Calu3 (cell line): ENCODE results near the gene MFN2. TPM values are rescaled to one million over a fixed set of nuclear protein-coding genes. Genes with fewer than 3 reads are reported as not detected.

ENCODE experiments used
- BruUV-seq: library from RNA; stranded (reverse); fragments of 400-500 nt; replicated peaks from 2 replicates; lab custom pipeline; 2021; lab: Mats Ljungman, UMichigan
- CTCF ChIA-PET: fragments of 300-600 bp; sonication (Branson Sonifier 250); formaldehyde crosslinking; loops from one replicate; lab custom pipeline; 2022; ENCODE audit warnings: antibody characterized with exemption; lab: Charles Lee
- DNase-seq: peaks from one replicate; pipeline ENCODE4 v3.0.0; 2022
- H3K27ac Mint-ChIP-seq: one replicate; pipeline ENCODE4 v1.8.0; 2022; ENCODE audit warnings: mixed read lengths; ENCODE audit not compliant: unreplicated experiment
- H3K27me3 Mint-ChIP-seq: one replicate; pipeline ENCODE4 v1.8.0; 2022; ENCODE audit warnings: mixed read lengths; ENCODE audit not compliant: unreplicated experiment
- H3K36me3 Mint-ChIP-seq: one replicate; pipeline ENCODE4 v1.8.0; 2022; ENCODE audit warnings: mild to moderate bottlenecking, moderate library complexity, mixed read lengths; ENCODE audit not compliant: insufficient read depth, unreplicated experiment
- H3K4me1 Mint-ChIP-seq: one replicate; pipeline ENCODE4 v1.8.0; 2022; ENCODE audit warnings: mild to moderate bottlenecking, low read depth, mixed read lengths; ENCODE audit not compliant: unreplicated experiment
- H3K4me3 Mint-ChIP-seq: one replicate; pipeline ENCODE4 v1.8.0; 2022; ENCODE audit warnings: mild to moderate bottlenecking, low read depth, moderate library complexity, mixed read lengths; ENCODE audit not compliant: unreplicated experiment
- H3K9me3 Mint-ChIP-seq: one replicate; pipeline ENCODE4 v1.8.0; 2022; ENCODE audit warnings: low read depth, mixed read lengths; ENCODE audit not compliant: unreplicated experiment
- CTCF ChIP-seq: fragments of 200-600 bp; IDR thresholded peaks from one replicate; pipeline ENCODE4 v1.8.0; 2022; ENCODE audit warnings: antibody characterized with exemption; ENCODE audit not compliant: unreplicated experiment
- intact Hi-C: fragments of 100-400 bp; cut with micrococcal nuclease; formaldehyde crosslinking; loops from one replicate; pipeline ENCODE4 v1.10.0; 2022; ENCODE audit not compliant: unreplicated experiment
- total RNA-seq: library from RNA; stranded (reverse); gene quantifications from 2 replicates; pipeline ENCODE4 v1.2.3, GENCODE V29; 2022

Gene MFN2
- total RNA-seq, 1 experiment from 2014 or later = 61.8 TPM

- no peak overlapping the region for H3K27ac Mint-ChIP-seq
Observed at GRCh38 chr1:11940260-11940921, 39.9 kb upstream of the MFN2 start.

GRCh38 chr1:11942280-11942679, 38.0 kb upstream of the MFN2 start:
- H3K27ac Mint-ChIP-seq = no peak overlapping the region
- peaks cover 21% of the 10 kb centered on the region for H3K36me3 Mint-ChIP-seq
- H3K4me1 Mint-ChIP-seq = no peaks in the 10 kb centered on the region
- BruUV-seq = no TSS peak
- no peaks in the 10 kb centered on the region for H3K27me3 Mint-ChIP-seq
- no peaks in the 10 kb centered on the region for H3K9me3 Mint-ChIP-seq
- intact Hi-C loops = no loop called here
- CTCF ChIA-PET = no interaction called here
- TF ChIP-seq CTCF = no peak
- DNase-seq = no peak
- H3K4me3 Mint-ChIP-seq = no peak overlapping the region

More at GRCh38 chr1:11940260-11940921, 39.9 kb upstream of the MFN2 start:
- Mint-ChIP-seq H3K9me3 (no peaks in the 10 kb centered on the region), H3K36me3 (peaks cover 12% of the 10 kb centered on the region), H3K27me3 (no peaks in the 10 kb centered on the region), H3K4me3 (no peak overlapping the region), H3K4me1 (no peaks in the 10 kb centered on the region)
- no TSS peak for BruUV-seq
- intact Hi-C loops = no loop called here
- CTCF ChIA-PET = no interaction called here
- no peak for DNase-seq
- TF ChIP-seq CTCF = no peak

GRCh38 chr1:11943619-11944018, 36.6 kb upstream of the MFN2 start:
- intact Hi-C loops = no loop called here
- CTCF ChIA-PET = no interaction called here
- no TSS peak for BruUV-seq
- peaks cover 23% of the 10 kb centered on the region for H3K36me3 Mint-ChIP-seq
- H3K9me3 Mint-ChIP-seq = no peaks in the 10 kb centered on the region
- no peak overlapping the region for H3K4me3 Mint-ChIP-seq
- DNase-seq = no peak
- H3K27ac Mint-ChIP-seq = no peak overlapping the region
- no peaks in the 10 kb centered on the region for H3K4me1 Mint-ChIP-seq
- no peak for TF ChIP-seq CTCF
- H3K27me3 Mint-ChIP-seq = no peaks in the 10 kb centered on the region

GRCh38 chr1:11944358-11944931, 35.8 kb upstream of the MFN2 start:
- Mint-ChIP-seq H3K27me3 (no peaks in the 10 kb centered on the region), H3K27ac (no peak overlapping the region), H3K4me3 (no peak overlapping the region), H3K9me3 (no peaks in the 10 kb centered on the region), H3K4me1 (no peaks in the 10 kb centered on the region), H3K36me3 (peaks cover 27% of the 10 kb centered on the region)
- no peak for DNase-seq
- CTCF ChIA-PET = no interaction called here
- no peak for TF ChIP-seq CTCF
- no TSS peak for BruUV-seq
- intact Hi-C loops = no loop called here
